GM21576 (cell line): Measurements from ENCODE around the gene PALS1.

Source experiments
- ATAC-seq: cut with Tn5 transposase; IDR thresholded peaks from one replicate; pipeline ENCODE4 v1.9.1; 2021; ENCODE audit warnings: mild to moderate bottlenecking, moderate library complexity; ENCODE audit not compliant: unreplicated experiment

The PALS1 gene

GRCh38 chr14:67241411-67242167 lies at the start of gene PALS1:
PALS1 (plus strand) TSS chr14:67241435; CDS start chr14:67279171, 37,736 bp downstream.
- peak; percentile 37 for ATAC-seq

GRCh38 chr14:67191768-67192290 lies 49.4 kb upstream of the PALS1 start:
- ATAC-seq, result no peak

GRCh38 chr14:67192366-67192765 lies 48.9 kb upstream of the PALS1 start:
- ATAC-seq, result no peak

- ATAC-seq, result no peak
These were observed 46.0 kb upstream of the PALS1 start for GRCh38 chr14:67195279-67195678.

GRCh38 chr14:67199016-67199415 lies 42.2 kb upstream of the PALS1 start:
- ATAC-seq, result no peak

GRCh38 chr14:67207810-67208209 lies 33.4 kb upstream of the PALS1 start:
- no peak for ATAC-seq

GRCh38 chr14:67218126-67218525 lies 23.1 kb upstream of the PALS1 start:
- ATAC-seq, result no peak

- ATAC-seq, result no peak
These were observed 19.8 kb upstream of the PALS1 start for GRCh38 chr14:67221248-67221981.

GRCh38 chr14:67221982-67222328 lies 19.3 kb upstream of the PALS1 start:
- ATAC-seq, result no peak

- no peak for ATAC-seq
These were observed 15.7 kb upstream of the PALS1 start for GRCh38 chr14:67225523-67225922.

- ATAC-seq, result no peak
These were observed 12.8 kb upstream of the PALS1 start for GRCh38 chr14:67228325-67228984.

GRCh38 chr14:67232066-67232465 lies 9.2 kb upstream of the PALS1 start:
- ATAC-seq, result no peak

GRCh38 chr14:67232621-67233020 lies 8.6 kb upstream of the PALS1 start:
- ATAC-seq, result no peak

GRCh38 chr14:67237591-67237990 lies 3.6 kb upstream of the PALS1 start:
- ATAC-seq, result no peak

- ATAC-seq, result no peak
These were observed 1.7 kb upstream of the PALS1 start for GRCh38 chr14:67239582-67239981.

- ATAC-seq, result peak; percentile 19
These were observed 885 bp upstream of the PALS1 start for GRCh38 chr14:67240168-67240932.

- peak; percentile 90 for ATAC-seq
These were observed 241 bp upstream of the PALS1 start for GRCh38 chr14:67240978-67241410.

- no peak for ATAC-seq
These were observed 859 bp downstream of the PALS1 start for GRCh38 chr14:67242168-67242420.

- ATAC-seq, result no peak
These were observed 3.9 kb downstream of the PALS1 start for GRCh38 chr14:67245104-67245503.

GRCh38 chr14:67251573-67252226 lies 10.5 kb downstream of the PALS1 start:
- no peak for ATAC-seq
